NCI-H510A treated with DMSO at 0.1 percent for 48 hours (cell line): Measurements from ENCODE around the gene NLRP8.
"Not testable (repeated sequence)": the region's sequence is repeated elsewhere in the genome, so short reads cannot be mapped to it uniquely, and the experiment has no call there.

Source experiments
- DNase-seq: peaks from one replicate; lab custom pipeline; 2025; lab: John Stamatoyannopoulos, UW

The NLRP8 gene

DNA sequence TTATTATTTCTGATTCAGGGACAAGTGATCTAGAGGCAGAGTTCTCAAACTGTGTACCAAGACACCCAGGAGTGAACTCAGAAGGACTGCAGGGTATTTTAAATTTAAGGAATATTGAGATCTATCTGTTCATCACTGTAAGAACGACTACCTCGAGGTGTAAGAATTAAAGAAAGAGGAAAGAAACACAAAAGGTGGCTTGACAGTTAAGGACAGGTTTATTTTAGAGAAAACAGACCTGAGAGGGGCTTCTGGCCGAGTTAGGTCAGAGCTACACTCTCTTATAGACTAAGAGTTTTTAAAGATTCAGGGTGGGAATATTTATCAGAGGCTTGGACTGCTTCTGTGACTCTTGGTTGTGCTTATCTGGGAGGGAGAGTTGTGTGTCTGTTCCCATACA is 26.4 kb downstream of the NLRP8 start:
- no peak for DNase-seq

DNA sequence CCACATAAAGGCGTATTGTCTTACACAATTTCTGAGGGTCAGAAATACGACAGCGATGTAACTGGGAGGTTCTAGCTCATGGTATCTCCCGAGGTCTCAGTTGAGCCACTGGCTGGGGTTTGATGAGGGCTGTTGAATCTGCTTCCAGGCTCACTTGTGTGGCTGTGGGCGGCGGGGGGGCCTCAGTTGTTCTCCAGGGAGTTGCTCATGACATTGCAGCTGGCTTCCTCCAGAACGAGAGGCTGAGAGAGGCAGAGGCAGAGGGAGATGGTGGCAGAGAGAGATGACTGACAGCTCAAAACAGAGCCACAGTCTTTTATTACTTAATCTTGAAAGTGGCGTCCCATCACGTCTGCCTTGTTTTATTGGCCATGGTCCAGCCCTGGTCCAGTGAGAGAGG is 32.8 kb downstream of the NLRP8 start:
- no peak for DNase-seq

DNA sequence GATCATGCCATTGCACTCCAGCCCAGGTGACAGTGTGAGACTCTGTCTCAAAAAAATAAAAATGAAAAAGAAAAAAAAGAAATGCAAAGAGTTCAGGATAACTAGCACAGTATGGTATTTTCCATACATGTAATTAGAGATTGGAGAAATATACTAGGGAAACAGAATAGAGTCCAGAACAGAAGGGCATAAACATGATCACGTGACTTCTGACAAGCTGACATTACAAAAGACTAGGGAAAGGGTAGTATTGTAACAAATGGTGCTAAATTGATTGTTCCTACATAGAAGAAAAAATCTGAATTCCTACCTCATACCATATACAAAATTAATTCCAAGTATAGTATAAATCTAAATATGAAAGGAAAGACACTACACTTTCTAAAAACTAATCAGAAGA is 37.6 kb downstream of the NLRP8 start:
- no peak for DNase-seq

DNA sequence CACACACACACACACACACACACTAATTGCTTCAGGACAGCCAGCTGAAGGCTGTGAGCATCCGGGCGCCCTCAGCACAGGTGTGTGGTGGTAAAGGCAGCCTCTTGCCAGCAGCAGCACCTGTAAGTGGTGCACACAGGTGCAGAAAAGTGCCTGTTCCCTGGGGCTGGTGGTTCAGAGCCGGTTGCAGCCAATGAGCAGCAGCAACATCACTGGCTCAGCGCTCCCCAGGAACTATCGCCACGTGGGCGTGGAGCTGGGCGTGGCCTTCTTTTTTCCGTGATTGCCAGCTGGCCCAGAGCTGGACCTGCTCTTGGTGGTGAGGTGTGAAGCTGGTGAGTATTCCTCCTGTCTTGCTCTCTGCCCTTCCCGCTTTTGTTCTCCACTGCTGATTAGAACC is 38.9 kb downstream of the NLRP8 start, which contains the start of gene NLRP5:
TSS of gene NLRP5 (plus strand) at position 289 of the 400 bp plus-strand sequence.
- no peak for DNase-seq

DNA sequence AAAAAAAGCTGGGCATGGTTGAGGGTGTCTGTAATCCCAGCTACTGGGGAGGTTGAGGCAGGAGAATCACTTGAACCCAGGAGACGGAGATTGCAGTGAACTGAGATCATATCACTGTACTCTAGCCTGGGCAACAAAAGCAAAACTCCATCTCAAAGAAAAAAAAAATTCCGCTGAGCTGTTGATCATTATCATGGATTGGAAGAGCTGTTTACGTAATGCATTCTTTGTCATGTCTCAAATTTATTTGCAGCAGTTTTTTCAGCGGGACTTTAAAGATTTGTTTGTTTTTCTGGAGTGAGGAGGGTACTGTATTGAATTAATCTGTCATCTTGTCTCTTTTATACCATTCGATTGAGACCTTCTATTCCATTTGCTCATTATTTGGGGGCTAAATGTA is 43.2 kb downstream of the NLRP8 start:
- no peak for DNase-seq

DNA sequence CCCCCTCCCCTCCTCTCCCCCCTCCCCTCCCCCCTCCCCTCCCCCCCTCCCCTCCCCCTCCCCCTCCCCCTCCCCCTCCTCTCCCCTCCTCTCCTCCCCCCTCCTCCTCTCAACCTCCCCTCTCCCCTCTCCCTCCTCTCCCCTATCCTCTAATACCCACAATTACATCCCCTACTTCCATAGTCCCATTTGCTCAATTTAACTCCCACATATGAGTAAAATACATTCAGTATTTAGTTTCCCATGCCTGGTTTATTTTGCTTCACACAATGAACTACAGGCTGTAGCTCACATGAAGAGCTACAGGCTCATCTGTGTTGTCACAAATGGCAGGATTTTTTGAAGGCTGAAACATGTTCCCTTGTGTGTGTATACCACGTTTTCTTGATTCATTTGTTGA is 45.9 kb downstream of the NLRP8 start:
- no peak for DNase-seq

DNA sequence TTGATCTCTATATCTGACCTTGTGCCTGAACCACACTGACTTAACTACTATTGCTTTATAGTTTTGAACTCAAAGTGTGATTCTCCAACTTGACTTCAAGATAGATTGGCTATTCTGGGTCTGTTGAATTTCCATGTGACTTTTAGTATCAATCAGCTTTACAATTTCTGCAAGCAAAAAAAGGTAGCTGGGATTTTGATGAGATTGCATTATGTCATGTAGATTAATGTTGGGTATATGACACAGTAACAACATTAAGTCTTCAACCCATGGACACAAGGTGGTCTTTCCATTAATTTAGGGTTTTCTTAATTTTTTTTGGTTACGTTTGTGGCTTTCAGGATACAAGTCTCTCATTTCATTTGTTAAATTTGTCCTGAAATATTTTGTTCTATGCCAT is 67.1 kb downstream of the NLRP8 start:
- DNase-seq = no peak

DNA sequence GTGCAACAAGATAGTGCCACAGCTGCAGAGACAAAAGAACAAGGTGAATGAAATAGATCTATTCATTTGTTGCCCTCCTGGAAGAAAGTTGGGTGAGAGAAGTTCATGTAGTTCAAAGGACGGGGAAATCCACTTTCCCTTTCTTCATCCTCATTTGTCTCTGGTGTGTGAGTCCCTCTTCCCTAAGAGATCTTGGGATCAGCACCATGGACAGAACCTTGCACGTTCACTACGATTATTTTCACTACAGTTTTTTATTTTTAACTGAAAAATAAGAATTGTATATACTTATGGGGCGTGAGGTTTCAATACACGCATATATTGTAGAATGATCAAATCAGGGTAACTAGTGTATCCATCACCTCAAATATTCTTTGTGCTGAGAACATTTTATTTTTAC is 68.1 kb downstream of the NLRP8 start:
- no peak for DNase-seq

DNA sequence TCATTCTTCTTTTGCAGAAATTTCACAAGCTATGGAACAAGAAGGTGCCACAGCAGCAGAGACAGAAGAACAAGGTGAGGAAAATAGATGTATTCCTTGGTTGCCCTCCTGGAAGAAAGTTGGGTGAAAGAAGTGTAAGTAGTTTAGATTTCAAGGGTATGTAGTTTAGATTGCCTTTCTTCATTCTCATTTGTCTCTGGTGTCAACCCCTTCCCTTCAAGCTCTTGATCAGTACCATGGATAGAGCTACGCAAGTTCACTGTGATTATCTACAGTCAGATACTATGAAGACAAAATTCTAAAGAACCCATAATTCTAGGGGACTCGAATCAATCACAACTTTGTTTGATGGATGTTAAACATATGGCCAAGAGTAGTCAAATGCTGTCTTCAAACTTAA is 71.7 kb downstream of the NLRP8 start:
- not testable (repeated sequence) for DNase-seq

DNA sequence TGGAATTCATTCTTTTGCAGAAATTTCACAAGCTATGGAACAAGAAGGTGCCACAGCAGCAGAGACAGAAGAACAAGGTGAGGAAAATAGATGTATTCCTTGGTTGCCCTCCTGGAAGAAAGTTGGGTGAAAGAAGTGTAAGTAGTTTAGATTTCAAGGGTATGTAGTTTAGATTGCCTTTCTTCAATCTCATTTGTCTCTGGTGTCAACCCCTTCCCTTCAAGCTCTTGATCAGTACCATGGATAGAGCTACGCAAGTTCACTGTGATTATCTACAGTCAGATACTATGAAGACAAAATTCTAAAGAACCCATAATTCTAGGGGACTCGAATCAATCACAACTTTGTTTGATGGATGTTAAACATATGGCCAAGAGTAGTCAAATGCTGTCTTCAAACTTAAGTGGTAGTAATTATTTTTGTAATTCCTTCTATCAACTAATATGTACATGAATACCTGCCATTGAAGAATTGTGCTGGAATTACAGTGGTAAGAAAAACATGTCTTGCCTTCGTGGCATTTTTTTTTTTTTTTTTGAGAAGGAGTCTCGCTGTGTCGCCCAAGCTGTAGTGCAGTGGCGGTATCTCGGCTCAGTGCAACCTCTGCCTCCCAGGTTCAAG is 72.8 kb downstream of the NLRP8 start:
- not testable (repeated sequence) for DNase-seq

DNA sequence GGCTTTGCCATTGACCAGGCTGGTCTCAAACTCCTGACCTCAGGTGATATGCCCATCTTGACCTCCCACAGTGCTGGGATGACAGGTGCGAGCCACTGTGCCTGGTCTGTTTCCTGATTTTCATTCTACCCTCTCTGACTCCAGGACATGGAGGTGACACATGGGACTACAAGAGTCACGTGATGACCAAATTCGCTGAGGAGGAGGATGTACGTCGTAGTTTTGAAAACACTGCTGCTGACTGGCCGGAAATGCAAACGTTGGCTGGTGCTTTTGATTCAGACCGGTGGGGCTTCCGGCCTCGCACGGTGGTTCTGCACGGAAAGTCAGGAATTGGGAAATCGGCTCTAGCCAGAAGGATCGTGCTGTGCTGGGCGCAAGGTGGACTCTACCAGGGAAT is 79.1 kb downstream of the NLRP8 start:
- DNase-seq = no peak
